COLO829 (cell line): ENCODE results near the gene TNS1.

Experiments used
- DNase-seq: peaks from one replicate; pipeline ENCODE4 v3.0.0; 2012; ENCODE audit warnings: low spot score

Gene TNS1

DNA sequence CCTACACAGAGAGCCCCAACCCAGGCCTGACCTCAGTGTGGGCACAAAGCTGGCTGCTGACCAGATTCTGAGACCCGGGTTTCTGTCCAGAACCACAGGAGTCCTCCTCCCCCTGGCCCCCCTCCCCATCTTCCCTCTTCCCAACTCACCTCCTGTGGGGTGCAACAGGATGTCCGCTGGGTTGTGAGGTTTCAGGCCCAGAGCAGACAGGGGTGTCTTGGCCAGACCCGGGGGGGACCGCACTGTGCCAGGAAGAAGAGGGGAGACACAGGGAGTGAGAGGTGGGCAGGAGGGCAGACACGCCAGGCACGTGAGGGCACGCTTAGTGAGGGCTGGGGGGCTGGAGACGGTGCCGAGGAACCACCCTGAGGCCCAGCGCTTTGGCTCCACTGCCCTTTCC lies 171.5 kb downstream of the TNS1 start:
- no peak for DNase-seq

DNA sequence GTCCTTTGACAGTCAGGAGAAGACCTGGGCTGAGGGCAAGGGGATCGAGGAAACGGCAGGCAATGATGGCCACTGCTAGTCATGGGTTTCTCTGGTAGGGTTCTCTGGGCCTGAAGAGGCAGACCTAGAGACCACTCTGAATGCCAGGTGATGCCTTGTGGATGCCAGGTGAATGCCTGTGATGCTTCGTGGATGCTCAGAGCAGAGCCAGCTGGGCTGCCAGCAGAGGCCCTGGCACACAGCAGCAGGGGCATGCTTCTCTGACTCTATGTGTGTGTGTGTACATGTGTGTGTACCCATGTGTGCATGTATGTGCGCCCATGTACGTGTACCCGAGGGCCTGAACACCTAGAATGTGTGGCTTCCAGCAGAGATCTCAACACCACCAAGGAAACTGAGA lies 172.0 kb downstream of the TNS1 start:
- DNase-seq = no peak

DNA sequence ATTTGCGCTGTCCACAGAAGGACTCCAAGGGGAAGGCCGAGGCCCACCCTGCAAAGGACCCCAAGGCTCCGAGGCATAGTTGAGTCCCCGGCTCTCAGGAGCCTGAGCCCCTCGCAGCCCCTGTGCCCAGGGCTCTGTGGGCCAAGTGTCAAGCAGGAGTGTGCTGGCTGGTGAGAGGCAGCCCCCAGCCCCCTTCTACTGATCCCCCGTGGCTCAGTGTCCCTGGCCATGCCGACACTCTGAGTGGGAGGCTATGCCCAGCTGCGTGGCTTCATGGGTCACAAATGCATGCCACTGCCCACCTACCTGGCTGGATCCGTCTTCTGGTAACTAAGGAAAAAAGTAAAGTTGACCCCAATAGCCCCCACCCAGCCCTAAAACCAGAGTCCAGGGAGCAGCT lies 172.7 kb downstream of the TNS1 start:
- DNase-seq = no peak

DNA sequence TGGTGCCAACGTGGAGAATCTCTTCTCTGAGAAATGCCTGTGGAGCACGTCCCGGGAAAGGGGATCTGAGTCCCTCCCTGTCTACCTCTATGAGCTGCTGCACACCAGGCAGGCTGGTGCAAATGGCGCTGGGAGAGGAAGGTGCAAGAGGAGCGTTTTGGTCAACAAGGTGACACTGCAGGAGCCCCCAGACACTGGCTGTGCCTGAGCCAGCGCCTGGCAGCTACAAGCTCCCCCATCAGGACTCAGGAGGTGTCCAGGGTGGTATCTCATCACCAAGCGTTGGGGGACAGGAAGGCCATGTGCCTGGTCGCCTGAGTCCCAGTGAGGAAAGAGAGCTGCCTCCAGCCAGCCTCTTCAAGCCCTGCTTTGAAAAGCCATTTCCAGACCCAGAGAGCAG lies 173.4 kb downstream of the TNS1 start:
- no peak for DNase-seq

DNA sequence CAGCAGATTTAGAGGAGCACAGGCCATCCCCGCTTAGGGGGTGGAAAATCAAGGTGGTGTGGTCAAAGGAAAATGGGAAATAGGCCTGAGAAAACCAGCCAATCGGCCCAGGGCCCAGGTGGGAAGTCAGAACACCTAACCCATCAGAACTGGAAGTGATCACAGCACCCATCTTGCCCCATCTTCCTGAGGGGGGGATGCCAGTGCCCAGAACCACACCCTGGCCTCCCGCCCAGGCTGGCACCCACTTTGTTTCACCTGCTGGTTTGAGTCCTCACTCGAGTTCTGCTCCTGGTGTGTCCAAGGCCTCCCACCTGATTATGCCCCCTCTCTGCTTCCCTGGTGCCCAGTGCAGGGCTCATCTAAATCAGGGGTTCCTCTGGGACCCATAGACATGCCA lies 174.5 kb downstream of the TNS1 start:
- DNase-seq = no peak

DNA sequence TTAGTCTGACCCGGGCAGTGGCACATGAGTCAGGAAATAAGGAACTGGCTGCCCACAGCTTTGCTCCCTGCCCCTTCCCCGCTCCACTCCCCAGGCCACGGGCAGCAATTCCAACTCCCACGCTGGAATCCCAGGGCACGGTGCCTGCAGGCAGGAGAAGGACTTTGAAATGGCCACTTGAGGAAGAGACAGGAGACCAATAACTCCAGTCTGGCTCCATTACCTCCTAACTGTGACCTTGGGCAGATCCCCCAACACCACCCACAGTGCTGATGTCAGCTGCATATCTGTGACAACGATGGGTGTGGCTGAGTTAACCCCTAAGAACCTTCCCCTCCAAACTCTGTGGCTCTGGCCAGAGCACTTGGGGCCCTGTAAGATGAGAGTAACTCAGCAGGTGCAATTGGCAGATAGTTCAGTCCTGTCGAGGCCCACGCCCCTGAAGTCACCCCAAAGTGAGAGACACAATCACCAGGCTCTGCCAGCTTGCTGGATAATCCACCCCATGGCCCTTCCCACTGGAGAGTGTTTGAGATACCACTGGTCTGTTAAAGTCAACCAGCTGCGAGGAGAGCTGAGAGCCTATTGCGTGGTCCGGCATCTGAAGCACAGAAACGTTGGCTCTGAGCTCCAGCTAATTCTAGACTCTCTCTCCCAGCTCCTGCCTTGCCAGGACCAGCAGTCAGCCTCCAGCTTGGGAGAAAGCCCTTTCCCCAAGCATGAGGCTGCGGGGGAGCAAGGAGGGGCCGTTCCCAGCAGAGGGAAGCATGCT lies 175.2 kb downstream of the TNS1 start:
- peak; percentile 22 for DNase-seq

DNA sequence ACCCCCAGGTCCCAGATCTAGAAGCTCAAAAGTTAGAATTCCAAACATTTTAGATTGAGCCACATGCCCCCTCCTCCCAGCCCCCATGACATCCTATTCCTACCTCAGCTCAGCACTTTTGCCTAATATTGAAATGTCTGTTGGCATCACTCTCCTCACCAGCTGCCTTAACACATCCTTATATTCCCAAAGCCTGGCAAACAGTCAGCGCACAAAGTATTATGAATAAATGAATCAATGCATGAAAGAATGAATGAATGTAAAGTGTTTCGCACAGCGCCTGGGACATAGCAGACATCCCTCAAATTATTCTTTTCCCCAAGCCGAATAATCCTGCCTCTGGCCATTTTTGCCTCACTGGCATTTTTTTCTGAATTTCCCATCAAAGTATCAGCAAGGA lies 175.8 kb downstream of the TNS1 start:
- DNase-seq = no peak

DNA sequence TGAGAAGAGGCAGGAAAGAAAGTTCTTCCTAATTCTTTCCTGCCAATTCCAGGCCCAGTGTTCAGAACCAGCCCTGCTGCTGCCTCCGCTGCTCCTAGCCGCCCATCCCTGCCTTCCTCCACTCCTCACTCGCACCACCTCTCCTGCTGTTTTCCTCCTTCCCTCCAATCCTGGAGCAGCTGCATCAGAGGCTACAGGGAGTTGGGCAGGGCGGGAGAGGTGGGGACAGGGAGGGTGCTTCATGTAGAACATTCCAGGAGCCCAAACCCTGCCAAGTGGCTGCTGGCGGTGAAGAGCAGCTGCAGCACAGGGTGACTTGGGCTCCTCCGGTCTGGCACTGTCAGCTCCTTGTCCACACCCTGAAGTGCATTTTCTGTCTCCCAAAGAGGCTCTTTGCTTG lies 176.3 kb downstream of the TNS1 start:
- DNase-seq = no peak

DNA sequence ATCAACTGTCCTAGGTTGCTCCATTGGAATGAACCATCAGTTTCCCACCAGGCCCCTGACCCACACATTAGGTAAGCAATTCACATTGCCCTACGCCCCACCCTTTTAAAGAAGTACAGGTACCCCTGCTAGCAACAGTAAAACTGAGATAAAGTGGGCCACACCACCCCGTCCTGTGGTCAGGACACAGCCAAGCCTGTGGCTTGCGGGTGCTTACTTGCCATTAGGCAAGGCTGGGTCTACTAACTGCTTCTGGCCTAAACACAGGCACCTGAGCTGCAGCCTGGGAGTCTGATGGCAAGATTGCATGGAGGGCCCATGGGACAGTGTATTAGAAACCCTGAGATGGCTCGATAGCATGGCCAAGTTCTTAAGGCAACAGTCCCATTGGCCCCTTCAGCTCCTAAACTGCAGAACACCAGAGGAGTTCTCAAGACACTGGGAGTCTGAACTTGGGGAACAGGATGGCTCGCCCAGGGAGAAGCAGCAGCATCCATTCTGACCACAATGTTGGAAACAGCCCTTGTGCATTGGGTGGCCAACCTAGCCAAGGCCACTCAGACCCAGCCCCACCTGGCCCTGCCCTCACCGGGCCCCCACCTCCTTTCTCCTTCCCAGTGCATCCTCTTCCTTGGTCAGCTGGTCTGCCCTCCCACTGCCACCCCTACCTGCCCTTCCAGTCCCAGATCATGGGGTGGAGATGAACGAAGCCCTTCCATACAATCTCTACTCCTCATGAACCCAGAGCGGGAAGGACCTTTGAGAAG lies 177.1 kb downstream of the TNS1 start:
- DNase-seq = no peak

DNA sequence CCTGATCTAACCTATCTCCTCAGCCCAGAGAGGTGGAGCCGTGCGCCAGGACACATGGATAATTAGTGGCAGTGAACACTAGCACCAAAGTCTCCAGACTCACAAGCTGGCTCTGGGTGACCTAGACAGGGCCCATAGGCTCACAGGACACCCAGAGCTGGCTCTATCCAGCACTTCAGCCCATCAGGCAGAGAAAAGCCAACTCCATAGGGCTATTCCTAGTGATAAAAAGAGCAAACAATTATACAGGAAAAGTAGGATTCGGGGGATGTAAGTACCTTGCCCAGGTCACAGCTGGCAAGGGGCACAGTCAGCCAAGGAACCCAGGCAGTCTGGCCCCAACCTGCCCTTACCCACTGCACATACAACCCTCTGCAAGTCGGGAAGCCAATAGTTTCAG lies 178.6 kb downstream of the TNS1 start:
- DNase-seq = no peak

DNA sequence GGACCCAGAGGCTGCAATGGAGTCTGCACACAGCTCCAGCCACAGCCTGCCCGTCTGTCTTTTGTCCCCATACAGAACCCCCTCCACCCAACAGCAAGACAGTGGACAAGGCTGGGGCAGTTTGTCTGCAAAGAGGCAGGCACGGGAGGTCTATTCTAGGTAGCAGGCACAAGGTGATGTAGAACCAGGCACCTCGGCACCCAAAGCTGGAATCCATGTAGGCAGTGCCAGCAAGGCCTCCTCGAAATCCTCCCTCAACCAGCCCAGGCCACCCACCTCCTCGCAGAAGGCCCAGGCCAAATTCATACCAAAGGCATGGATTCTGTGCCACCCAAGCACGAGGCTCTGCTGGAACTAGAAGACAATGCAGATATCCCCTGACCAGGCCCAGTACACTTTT lies 179.2 kb downstream of the TNS1 start:
- no peak for DNase-seq

DNA sequence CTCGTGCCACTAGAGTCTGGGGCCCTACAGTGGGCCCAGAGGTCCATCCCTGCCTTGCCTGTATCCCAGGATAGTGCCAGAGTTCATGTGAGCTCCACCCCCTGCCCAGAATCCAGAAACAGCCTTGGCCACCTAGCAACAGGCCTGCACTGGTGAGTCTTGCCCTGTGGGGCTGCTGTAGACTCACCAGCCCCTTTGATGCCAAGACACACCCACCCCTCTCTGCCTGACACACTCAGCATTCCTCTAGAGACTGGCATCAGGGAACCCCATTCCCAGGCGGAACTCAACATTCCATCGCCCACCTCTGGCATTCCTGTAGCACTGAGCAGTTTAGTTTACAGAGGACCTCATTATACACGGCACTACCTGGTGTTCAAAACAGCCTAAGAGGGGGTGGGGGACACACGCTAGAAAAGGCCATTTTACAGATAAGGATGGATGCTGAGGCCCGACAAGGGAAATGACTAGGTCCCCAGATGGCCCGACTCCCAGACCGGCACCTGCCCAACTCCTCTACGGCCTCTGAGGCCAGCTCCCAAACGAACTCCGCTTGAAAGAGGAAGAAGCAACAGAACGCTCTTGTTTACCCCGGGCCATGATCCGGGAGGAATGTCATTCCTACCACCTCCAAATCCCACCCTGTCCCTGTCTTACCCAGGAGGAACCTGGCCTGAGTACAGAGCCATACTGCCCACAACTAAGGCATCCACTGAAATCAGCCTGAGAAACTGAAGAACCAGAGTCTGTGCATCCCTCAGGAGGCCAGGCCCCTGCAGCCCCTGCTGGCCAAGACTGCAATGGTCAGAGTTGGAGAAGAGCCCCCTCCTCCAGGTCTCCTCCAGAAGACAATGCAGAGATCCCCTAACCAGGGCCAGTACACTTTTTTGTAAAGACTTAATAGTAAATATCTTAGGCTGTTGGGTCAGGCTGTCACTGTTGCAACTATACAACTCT lies 180.2 kb downstream of the TNS1 start:
- DNase-seq = no peak

DNA sequence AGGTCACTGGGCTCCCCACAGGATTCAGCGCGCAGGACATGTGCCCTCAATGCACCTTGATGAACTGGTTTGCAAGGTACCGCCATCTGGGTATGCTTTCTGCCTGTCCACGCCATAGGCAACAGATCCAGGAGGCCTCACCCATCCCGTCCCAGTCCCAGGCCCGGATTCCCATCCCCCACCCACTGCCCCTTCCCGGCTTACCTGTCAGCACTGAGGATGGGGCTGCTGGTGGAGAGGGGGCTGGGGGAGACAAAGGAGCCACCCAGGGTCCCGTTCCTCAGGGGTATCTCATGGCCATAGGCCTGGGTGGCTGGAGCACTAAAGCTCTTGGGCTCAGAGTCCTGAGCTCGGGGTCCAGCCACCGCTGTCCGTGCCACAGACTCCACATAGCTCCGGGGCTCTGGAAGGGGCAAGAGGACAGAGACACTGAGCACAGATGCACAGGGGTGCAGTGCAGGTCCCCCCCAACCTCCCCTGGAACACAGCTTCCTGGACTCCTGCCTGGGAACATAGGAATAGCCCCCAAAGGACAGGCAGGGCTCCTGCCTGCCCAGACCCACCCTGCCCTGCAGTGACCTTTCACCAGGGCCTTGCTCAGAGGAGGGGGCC lies 181.2 kb downstream of the TNS1 start:
- DNase-seq = no peak

DNA sequence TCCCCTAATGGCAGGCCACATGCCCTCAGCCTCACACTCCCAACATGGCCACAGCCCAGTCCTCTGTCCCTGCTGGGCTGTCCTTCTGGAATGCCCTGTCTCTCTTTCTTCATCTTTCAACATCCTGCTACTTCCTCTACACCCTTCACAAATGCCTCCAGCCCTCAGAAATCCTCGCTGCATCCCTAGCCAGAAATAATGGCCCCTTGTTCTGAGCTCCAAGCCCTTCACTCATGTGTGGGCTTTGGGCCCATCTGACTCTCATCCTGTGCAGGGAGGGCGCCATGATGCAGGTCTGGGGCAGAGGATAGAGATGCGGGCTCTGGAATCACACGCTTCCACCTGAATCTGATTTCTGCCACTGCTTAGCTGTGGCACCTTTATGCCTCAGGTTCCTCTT lies 181.9 kb downstream of the TNS1 start:
- no peak for DNase-seq

DNA sequence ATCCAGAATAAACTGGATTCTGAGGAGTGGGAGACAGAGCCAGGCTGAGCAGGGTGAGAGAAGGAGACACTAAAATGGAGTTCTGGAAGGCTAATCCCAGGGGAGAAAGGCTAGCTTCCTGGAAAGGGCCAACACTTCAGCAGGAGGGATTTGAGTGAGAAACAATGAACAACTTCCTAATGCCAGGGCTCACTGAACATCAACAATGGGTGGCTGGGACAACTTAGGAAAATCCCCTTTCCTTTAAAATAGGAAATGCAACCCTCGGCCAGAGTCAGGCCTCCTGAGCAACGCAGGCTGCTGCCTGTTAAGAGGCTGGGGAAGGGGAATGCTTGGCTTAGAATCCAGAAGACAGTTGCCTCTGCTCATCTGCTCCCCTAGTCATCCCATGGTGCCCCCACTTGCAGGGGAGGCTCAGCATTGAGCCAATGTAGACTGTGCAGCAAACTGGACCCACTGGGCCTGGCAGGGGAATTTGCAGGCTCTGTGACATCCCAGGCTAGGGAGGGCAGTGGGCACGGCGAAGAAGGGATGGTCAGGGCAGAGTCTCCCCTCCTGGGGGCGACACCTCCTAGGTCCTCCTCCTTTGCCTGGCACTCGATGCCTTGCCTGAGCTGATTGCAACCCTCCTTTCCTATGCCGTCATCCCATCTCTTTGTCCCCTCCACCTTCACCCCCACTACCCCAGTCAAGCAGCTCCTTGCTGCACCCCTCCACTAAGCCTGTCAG lies 182.5 kb downstream of the TNS1 start:
- DNase-seq = no peak

DNA sequence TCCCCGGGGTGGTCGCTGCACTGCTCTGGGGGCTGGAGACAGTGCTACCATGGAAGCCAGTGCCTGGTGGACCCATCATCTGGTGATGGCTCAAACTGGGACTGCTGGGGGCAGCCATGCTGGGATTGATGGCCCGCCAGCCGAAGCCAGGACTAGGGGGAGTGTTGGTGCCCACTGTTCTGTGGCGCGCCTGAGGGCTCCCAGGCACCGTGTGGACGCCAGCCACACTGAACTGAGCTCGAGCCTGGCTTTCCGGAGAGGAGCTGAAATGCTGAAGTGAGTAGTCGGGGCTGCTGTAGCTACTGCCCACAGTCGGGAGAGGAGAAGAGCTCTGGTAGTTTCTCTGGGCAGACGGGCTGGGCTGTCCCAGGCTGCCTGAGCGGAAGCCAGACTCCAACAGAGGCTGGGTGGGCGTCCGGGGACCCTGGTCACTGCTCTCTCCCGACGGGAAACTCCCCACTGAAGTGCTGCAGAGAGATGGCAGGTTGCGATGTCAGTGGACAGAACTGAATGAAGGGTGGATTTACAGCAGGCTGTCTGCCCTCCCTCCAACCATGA lies 184.4 kb downstream of the TNS1 start:
- no peak for DNase-seq

DNA sequence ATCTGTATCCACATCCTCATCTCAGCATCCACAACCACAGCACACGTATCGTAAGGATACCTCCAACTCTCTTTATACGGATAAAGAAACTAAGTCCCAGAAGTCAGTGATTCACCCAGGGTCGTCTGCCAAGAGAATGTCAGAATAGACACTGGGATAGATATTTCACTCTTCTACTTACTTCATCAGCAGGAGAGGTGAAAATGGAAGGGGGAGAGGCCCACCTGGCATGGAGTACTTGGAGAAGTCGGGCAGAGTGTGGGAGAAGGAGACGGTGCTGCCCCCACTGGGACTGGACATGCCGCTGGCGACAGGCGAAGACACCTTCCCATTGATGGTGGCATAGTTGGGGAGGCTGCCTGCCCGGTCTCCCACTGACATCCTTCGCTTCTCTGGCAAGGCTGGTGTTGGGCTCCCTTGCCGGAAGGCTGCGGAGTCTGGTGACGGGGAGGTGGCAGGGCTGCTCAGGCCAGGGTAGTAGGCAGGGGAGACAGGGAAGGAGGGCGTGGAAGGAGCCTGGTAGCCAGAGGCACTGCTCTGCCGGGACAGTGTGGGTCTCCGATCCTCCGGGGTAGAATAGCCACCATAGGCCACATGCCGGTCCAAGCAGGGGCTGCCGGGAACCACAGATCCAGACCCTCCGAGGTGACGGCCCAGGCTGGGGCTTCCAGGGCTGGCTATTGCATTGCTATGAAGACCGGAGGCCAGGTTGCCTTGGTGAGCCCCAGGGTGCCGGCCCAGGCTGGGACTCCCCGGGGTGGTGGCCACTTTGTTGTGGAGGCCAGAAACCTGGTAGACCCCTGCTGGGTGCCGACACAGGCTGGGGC lies 185.1 kb downstream of the TNS1 start:
- no peak for DNase-seq

DNA sequence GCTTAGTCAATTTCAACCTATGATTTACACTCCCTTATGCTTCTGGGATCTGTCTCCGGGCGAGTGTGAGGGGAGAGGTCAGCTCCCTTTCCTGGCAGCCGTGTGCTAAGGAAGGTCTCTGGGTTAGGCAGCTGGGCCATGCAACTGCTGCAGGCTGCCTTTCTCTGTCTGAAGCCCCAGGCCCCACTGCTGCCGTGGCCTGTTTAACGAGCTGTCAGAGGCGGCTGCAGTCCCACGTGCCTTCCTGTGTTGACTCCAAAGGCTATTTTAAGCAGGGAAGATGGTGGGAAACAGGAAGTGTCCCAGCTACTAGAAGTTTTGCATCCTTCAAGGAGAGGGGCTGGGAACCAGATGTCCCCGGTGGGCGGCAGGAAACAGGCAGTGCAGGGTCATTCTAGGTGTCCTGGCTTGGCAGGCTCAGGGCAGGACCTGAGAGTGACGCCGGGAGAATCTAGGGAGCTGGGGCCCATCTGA lies 186.4 kb downstream of the TNS1 start:
- no peak for DNase-seq

DNA sequence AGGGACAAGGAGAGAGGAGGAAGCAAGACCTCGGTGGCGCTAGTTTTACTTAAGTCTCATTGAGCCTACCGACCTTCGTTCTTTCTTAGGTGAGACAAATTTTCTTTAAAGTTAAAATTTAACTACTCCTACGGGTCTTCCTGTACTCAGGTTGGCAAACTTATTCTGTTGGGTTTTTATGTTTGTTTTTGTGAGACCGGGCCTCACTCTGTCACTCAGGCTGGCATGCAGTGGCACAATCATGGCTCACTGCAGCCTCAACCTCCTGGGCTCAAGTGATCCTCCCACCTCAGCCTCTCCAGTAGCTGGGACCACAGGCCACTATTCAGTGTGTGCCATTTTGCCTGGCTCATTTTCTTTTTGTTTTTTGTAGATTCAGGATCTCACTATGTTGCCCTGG lies 189.0 kb downstream of the TNS1 start:
- no peak for DNase-seq

DNA sequence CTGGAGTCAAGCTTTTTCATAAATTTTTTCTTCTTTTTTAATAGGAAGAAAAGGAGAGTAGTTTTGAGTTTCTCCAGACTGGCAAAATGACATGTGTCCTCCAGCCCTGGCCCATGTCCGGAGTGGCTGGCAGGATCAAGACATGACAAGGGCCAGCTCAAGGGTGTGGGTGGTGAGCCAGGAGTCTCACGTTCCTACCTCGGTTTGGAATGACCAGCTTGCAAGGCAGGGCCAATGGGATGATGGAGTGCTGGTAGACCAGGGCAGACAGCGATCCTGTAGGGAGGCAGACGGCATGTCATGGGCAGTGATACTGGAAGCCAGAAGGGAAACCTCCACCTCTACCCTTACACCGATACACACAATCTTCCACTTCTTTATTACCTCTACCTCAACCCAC lies 190.6 kb downstream of the TNS1 start:
- no peak for DNase-seq
